Upper lobe of left lung (tissue), 4 donors: ENCODE results near the gene FBLN7.

Source experiments
- CTCF ChIP-seq, 6 experiments: fragments of 450-650 bp in 4 of 6; fragments of 200-600 bp in 2 of 6; sonication (generic) in 2 of 6; IDR thresholded peaks; one replicate each; pipeline ENCODE4 v1.5.1; 2016 to 2019; ENCODE audit warnings: antibody characterized with exemption in 6 of 6
- EP300 ChIP-seq, 4 donors: sonication (generic); formaldehyde crosslinking; IDR thresholded peaks; one replicate each; pipeline ENCODE4 v1.5.1; 2017; ENCODE audit warnings: antibody characterized with exemption in 4 of 4, control low read depth in 2 of 4
- POLR2A ChIP-seq, 4 donors: fragments of 450-650 bp; IDR thresholded peaks; one replicate each; pipeline ENCODE4 v1.5.1; 2016 to 2017; ENCODE audit warnings: antibody characterized with exemption in 4 of 4, mild to moderate bottlenecking in 2 of 4
- POLR2AphosphoS5 ChIP-seq, 2 donors: sonication (generic); formaldehyde crosslinking; IDR thresholded peaks; one replicate each; pipeline ENCODE4 v1.5.1; 2017; ENCODE audit warnings: antibody characterized with exemption in 2 of 2

- no peak for TF ChIP-seq CTCF (IDR thresholded peaks at IDR 0.05)
- TF ChIP-seq POLR2AphosphoS5 (IDR thresholded peaks at IDR 0.05) = no peak
- TF ChIP-seq POLR2A (IDR thresholded peaks at IDR 0.05) = no peak
- TF ChIP-seq EP300 (IDR thresholded peaks at IDR 0.05) = no peak
Observed at GRCh38 chr2:112166806-112167499, 28.8 kb downstream of the FBLN7 start.
